Ovary (tissue), 3 donors: ENCODE results near the gene CD70.
"Not testable (repeated sequence)": the region's sequence is repeated elsewhere in the genome, so short reads cannot be mapped to it uniquely, and the experiment has no call there.

Experiments used
- EP300 ChIP-seq: sonication (generic); formaldehyde crosslinking; IDR thresholded peaks from one replicate; pipeline ENCODE4 v1.6.1; 2017; ENCODE audit warnings: antibody characterized with exemption
- POLR2A ChIP-seq: fragments of 450-650 bp; IDR thresholded peaks from one replicate; pipeline ENCODE4 v1.6.1; 2017; ENCODE audit warnings: antibody characterized with exemption, mild to moderate bottlenecking, moderate library complexity
- TF ChIP-seq, protein P1 (sequence below), 3 donors: fragments of 450-650 bp in 2 of 3; fragments of 200-600 bp in 1 of 3; IDR thresholded peaks; one replicate each; pipeline versions ENCODE4 v1.5.1 to v1.8.0; 2016 to 2022; ENCODE audit warnings: antibody characterized with exemption in 3 of 3, mild to moderate bottlenecking in 1 of 3
- donor health status: DM: no; HTN: no; CAD: no.

DNA sequence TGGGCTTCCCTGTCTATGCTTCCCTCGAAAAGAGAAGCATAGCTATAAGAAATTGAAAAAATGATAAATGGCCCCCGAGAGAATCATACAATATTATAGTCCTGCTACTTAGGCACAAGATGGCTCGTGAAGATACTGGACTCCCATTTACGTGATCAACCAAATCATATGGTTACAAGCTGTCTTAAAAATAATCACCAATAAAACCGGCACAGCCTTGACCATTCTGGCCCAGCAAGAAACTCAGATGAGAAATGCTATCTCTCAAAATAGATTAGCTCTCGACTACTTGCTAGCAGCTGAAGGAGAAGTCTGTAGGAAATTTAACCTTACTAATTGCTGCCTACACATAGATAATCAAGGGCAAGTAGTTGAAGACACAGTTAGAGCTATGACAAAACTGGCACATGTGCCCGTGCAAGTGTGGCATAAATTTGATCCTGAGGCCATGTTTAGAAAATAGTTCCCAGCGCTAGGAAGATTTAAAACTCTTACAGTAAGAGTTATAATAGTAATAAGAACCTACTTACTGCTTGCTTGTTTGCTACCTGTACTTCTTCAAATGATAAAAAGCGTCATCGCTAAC is 10.1 kb upstream of the CD70 start:
- TF ChIP-seq, protein P1, sequence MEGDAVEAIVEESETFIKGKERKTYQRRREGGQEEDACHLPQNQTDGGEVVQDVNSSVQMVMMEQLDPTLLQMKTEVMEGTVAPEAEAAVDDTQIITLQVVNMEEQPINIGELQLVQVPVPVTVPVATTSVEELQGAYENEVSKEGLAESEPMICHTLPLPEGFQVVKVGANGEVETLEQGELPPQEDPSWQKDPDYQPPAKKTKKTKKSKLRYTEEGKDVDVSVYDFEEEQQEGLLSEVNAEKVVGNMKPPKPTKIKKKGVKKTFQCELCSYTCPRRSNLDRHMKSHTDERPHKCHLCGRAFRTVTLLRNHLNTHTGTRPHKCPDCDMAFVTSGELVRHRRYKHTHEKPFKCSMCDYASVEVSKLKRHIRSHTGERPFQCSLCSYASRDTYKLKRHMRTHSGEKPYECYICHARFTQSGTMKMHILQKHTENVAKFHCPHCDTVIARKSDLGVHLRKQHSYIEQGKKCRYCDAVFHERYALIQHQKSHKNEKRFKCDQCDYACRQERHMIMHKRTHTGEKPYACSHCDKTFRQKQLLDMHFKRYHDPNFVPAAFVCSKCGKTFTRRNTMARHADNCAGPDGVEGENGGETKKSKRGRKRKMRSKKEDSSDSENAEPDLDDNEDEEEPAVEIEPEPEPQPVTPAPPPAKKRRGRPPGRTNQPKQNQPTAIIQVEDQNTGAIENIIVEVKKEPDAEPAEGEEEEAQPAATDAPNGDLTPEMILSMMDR (IDR thresholded peaks at IDR 0.05): not testable (repeated sequence)
- TF ChIP-seq POLR2A, EP300: not testable (repeated sequence)
